Measurements from ENCODE around the gene NKAIN1. TPM values are rescaled to one million over a fixed set of nuclear protein-coding genes. Genes with fewer than 3 reads are reported as not detected.

NKAIN1 gene
- total RNA-seq, 1 experiment from 2014 or later: 36.8 TPM

DNA sequence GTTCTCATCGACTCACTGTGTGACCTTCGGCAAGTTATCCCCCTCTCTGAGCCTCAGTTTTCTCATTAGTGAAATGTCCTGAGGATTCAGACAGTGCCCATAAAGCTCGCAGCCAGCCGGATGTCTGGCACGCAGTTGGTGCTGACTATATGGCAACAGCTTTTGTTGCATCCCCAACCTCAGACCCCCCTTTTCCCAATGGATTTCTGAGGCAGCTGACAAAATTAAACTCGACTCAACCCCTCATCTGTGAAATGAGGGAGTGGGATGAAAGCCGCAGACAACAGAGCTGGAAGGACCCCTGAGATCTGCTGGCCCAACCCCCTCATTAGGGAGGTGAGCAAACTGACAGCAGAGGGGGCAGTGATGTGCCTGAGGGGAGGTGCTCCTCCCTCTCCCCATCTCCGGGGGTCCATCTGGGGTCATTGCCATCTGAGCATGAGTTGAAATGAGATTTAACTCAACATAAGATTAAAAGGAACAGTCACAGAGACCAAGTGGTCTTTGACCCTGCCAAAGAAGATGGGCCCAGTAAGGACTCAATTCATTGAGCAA, 40.4 kb downstream of the NKAIN1 start:
- no peak for ATAC-seq
- TF ChIP-seq, protein P1, sequence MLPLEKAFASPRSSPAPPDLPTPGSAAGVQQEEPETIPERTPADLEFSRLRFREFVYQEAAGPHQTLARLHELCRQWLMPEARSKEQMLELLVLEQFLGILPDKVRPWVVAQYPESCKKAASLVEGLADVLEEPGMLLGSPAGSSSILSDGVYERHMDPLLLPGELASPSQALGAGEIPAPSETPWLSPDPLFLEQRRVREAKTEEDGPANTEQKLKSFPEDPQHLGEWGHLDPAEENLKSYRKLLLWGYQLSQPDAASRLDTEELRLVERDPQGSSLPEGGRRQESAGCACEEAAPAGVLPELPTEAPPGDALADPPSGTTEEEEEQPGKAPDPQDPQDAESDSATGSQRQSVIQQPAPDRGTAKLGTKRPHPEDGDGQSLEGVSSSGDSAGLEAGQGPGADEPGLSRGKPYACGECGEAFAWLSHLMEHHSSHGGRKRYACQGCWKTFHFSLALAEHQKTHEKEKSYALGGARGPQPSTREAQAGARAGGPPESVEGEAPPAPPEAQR (CRISPR knock-in tag; IDR thresholded peaks at IDR 0.05): no peak
- TF ChIP-seq, protein P2, sequence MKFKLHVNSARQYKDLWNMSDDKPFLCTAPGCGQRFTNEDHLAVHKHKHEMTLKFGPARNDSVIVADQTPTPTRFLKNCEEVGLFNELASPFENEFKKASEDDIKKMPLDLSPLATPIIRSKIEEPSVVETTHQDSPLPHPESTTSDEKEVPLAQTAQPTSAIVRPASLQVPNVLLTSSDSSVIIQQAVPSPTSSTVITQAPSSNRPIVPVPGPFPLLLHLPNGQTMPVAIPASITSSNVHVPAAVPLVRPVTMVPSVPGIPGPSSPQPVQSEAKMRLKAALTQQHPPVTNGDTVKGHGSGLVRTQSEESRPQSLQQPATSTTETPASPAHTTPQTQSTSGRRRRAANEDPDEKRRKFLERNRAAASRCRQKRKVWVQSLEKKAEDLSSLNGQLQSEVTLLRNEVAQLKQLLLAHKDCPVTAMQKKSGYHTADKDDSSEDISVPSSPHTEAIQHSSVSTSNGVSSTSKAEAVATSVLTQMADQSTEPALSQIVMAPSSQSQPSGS (CRISPR knock-in tag; IDR thresholded peaks at IDR 0.05; ENCODE audit: borderline replicate concordance, low read depth): no peak
- no peak for TF ChIP-seq TEAD4 (CRISPR knock-in tag; IDR thresholded peaks at IDR 0.05)
- no peak for TF ChIP-seq FOXK1 (CRISPR knock-in tag; IDR thresholded peaks at IDR 0.05)
- TF ChIP-seq, protein P3, sequence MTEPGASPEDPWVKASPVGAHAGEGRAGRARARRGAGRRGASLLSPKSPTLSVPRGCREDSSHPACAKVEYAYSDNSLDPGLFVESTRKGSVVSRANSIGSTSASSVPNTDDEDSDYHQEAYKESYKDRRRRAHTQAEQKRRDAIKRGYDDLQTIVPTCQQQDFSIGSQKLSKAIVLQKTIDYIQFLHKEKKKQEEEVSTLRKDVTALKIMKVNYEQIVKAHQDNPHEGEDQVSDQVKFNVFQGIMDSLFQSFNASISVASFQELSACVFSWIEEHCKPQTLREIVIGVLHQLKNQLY (CRISPR knock-in tag; IDR thresholded peaks at IDR 0.05): no peak
- TF ChIP-seq, protein P4, sequence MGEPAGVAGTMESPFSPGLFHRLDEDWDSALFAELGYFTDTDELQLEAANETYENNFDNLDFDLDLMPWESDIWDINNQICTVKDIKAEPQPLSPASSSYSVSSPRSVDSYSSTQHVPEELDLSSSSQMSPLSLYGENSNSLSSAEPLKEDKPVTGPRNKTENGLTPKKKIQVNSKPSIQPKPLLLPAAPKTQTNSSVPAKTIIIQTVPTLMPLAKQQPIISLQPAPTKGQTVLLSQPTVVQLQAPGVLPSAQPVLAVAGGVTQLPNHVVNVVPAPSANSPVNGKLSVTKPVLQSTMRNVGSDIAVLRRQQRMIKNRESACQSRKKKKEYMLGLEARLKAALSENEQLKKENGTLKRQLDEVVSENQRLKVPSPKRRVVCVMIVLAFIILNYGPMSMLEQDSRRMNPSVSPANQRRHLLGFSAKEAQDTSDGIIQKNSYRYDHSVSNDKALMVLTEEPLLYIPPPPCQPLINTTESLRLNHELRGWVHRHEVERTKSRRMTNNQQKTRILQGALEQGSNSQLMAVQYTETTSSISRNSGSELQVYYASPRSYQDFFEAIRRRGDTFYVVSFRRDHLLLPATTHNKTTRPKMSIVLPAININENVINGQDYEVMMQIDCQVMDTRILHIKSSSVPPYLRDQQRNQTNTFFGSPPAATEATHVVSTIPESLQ (CRISPR knock-in tag; IDR thresholded peaks at IDR 0.05): no peak
- TF ChIP-seq TCF7 (CRISPR knock-in tag; IDR thresholded peaks at IDR 0.05; ENCODE audit: low read depth): no peak
- TF ChIP-seq NFATC4 (CRISPR knock-in tag; IDR thresholded peaks at IDR 0.05): no peak
- TF ChIP-seq, protein P5, sequence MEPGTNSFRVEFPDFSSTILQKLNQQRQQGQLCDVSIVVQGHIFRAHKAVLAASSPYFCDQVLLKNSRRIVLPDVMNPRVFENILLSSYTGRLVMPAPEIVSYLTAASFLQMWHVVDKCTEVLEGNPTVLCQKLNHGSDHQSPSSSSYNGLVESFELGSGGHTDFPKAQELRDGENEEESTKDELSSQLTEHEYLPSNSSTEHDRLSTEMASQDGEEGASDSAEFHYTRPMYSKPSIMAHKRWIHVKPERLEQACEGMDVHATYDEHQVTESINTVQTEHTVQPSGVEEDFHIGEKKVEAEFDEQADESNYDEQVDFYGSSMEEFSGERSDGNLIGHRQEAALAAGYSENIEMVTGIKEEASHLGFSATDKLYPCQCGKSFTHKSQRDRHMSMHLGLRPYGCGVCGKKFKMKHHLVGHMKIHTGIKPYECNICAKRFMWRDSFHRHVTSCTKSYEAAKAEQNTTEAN (CRISPR knock-in tag; IDR thresholded peaks at IDR 0.05): no peak
- TF ChIP-seq, protein P6, sequence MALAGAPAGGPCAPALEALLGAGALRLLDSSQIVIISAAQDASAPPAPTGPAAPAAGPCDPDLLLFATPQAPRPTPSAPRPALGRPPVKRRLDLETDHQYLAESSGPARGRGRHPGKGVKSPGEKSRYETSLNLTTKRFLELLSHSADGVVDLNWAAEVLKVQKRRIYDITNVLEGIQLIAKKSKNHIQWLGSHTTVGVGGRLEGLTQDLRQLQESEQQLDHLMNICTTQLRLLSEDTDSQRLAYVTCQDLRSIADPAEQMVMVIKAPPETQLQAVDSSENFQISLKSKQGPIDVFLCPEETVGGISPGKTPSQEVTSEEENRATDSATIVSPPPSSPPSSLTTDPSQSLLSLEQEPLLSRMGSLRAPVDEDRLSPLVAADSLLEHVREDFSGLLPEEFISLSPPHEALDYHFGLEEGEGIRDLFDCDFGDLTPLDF (CRISPR knock-in tag; IDR thresholded peaks at IDR 0.05): no peak
- TF ChIP-seq, protein P7, sequence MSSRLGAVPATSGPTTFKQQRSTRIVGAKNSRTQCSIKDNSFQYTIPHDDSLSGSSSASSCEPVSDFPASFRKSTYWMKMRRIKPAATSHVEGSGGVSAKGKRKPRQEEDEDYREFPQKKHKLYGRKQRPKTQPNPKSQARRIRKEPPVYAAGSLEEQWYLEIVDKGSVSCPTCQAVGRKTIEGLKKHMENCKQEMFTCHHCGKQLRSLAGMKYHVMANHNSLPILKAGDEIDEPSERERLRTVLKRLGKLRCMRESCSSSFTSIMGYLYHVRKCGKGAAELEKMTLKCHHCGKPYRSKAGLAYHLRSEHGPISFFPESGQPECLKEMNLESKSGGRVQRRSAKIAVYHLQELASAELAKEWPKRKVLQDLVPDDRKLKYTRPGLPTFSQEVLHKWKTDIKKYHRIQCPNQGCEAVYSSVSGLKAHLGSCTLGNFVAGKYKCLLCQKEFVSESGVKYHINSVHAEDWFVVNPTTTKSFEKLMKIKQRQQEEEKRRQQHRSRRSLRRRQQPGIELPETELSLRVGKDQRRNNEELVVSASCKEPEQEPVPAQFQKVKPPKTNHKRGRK (CRISPR knock-in tag; IDR thresholded peaks at IDR 0.05; ENCODE audit: borderline replicate concordance): no peak
- TF ChIP-seq, protein P8, sequence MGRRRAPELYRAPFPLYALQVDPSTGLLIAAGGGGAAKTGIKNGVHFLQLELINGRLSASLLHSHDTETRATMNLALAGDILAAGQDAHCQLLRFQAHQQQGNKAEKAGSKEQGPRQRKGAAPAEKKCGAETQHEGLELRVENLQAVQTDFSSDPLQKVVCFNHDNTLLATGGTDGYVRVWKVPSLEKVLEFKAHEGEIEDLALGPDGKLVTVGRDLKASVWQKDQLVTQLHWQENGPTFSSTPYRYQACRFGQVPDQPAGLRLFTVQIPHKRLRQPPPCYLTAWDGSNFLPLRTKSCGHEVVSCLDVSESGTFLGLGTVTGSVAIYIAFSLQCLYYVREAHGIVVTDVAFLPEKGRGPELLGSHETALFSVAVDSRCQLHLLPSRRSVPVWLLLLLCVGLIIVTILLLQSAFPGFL (CRISPR knock-in tag; IDR thresholded peaks at IDR 0.05; ENCODE audit: borderline replicate concordance): no peak
- no peak for TF ChIP-seq SMAD3 (CRISPR knock-in tag; IDR thresholded peaks at IDR 0.05; ENCODE audit: borderline replicate concordance)
- TF ChIP-seq, protein P9, sequence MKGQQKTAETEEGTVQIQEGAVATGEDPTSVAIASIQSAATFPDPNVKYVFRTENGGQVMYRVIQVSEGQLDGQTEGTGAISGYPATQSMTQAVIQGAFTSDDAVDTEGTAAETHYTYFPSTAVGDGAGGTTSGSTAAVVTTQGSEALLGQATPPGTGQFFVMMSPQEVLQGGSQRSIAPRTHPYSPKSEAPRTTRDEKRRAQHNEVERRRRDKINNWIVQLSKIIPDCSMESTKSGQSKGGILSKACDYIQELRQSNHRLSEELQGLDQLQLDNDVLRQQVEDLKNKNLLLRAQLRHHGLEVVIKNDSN (CRISPR knock-in tag; IDR thresholded peaks at IDR 0.05): no peak
- no peak for TF ChIP-seq IRF2 (CRISPR knock-in tag; IDR thresholded peaks at IDR 0.05; ENCODE audit: borderline replicate concordance, low read depth)
- TF ChIP-seq MYBL2 (CRISPR knock-in tag; IDR thresholded peaks at IDR 0.05): no peak
- TF ChIP-seq, protein P10, sequence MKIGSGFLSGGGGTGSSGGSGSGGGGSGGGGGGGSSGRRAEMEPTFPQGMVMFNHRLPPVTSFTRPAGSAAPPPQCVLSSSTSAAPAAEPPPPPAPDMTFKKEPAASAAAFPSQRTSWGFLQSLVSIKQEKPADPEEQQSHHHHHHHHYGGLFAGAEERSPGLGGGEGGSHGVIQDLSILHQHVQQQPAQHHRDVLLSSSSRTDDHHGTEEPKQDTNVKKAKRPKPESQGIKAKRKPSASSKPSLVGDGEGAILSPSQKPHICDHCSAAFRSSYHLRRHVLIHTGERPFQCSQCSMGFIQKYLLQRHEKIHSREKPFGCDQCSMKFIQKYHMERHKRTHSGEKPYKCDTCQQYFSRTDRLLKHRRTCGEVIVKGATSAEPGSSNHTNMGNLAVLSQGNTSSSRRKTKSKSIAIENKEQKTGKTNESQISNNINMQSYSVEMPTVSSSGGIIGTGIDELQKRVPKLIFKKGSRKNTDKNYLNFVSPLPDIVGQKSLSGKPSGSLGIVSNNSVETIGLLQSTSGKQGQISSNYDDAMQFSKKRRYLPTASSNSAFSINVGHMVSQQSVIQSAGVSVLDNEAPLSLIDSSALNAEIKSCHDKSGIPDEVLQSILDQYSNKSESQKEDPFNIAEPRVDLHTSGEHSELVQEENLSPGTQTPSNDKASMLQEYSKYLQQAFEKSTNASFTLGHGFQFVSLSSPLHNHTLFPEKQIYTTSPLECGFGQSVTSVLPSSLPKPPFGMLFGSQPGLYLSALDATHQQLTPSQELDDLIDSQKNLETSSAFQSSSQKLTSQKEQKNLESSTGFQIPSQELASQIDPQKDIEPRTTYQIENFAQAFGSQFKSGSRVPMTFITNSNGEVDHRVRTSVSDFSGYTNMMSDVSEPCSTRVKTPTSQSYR (CRISPR knock-in tag; IDR thresholded peaks at IDR 0.05): no peak
- Mint-ChIP-seq H3K4me3 (no peak overlapping the region), H3K27me3 (ENCODE audit: low read depth) (no peaks in the 10 kb centered on the region), H3K4me1 (peaks cover 17% of the 10 kb centered on the region), H3K27ac (no peak overlapping the region), H3K9me3 (no peaks in the 10 kb centered on the region), H3K36me3 (no peaks in the 10 kb centered on the region)
- DNase-seq (ENCODE audit: low spot score): no peak
- POLR2A ChIA-PET: no interaction called here
- CTCF ChIA-PET: interaction anchor here (0.9 to 4.5 kb wide), 5 partner anchors 10 to 365 kb away, joined by 3 to 69 read pairs (median 5); no protein-coding TSS in a partner anchor
